ENCODE data around the gene ZNF821. TPM values are rescaled to one million over a fixed set of nuclear protein-coding genes. Genes with fewer than 3 reads are reported as not detected.

Gene ZNF821
- polyA plus RNA-seq, 1 donor (not counting 4 experiments of a cell fraction or from before 2014, with no cell fraction given): 2.9 TPM

GRCh38 chr16:71931599-71931998 lies 47.6 kb upstream of the ZNF821 start:
- no peak overlapping the region for H2AFZ ChIP-seq (ENCODE audit: control insufficient read depth, low read length)
- DNase-seq (ENCODE audit: low read depth, low spot score): no peak
- TF ChIP-seq EZH2 (IDR thresholded peaks at IDR 0.05; ENCODE audit: low read length): no peak
- TF ChIP-seq, protein P1, sequence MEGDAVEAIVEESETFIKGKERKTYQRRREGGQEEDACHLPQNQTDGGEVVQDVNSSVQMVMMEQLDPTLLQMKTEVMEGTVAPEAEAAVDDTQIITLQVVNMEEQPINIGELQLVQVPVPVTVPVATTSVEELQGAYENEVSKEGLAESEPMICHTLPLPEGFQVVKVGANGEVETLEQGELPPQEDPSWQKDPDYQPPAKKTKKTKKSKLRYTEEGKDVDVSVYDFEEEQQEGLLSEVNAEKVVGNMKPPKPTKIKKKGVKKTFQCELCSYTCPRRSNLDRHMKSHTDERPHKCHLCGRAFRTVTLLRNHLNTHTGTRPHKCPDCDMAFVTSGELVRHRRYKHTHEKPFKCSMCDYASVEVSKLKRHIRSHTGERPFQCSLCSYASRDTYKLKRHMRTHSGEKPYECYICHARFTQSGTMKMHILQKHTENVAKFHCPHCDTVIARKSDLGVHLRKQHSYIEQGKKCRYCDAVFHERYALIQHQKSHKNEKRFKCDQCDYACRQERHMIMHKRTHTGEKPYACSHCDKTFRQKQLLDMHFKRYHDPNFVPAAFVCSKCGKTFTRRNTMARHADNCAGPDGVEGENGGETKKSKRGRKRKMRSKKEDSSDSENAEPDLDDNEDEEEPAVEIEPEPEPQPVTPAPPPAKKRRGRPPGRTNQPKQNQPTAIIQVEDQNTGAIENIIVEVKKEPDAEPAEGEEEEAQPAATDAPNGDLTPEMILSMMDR (optimal IDR thresholded peaks at IDR 0.05 in 1 of 3, IDR thresholded peaks at IDR 0.05 in 1 of 3, conservative IDR thresholded peaks at IDR 0.05 in 1 of 3; ENCODE audit: extremely low read depth in 1 of 3, insufficient read depth in 2 of 3, low read length in 3 of 3): no peak
- H3K9me3 ChIP-seq (ENCODE audit: control insufficient read depth, low read depth, low read length): no peaks in the 10 kb centered on the region
- no peak for FAIRE-seq
- no peak overlapping the region for H3K4me3 ChIP-seq (ENCODE audit: control insufficient read depth in 2 of 3, extremely low read depth in 1 of 3, insufficient read depth in 2 of 3, low read depth in 1 of 3, low read length in 3 of 3)
- H3K9ac ChIP-seq (ENCODE audit: control insufficient read depth, extremely low read depth, insufficient read depth, low read length): no peak overlapping the region
- dilution Hi-C loops (cut with MboI; ENCODE audit: extremely low pct_ligation_motif_present, low sequenced_read_pairs): no loop called here
- H4K20me1 ChIP-seq (ENCODE audit: control insufficient read depth, extremely low read depth, insufficient read depth, low read length): peaks cover 19% of the 10 kb centered on the region
- no peaks in the 10 kb centered on the region for H3K27me3 ChIP-seq (ENCODE audit: control insufficient read depth, extremely low read depth, insufficient read depth, low read length)
- H3K36me3 ChIP-seq (ENCODE audit: control insufficient read depth in 2 of 2, extremely low read depth in 1 of 2, insufficient read depth in 2 of 2, low read length in 2 of 2): peaks cover 7 to 18% of the 10 kb centered on the region in 2 experiments
- no peak overlapping the region for H3K4me2 ChIP-seq (ENCODE audit: control insufficient read depth, extremely low read depth, insufficient read depth, low read depth, low read length)
- peaks cover 25% of the 10 kb centered on the region for H3K4me1 ChIP-seq (ENCODE audit: control insufficient read depth, extremely low read depth, insufficient read depth, low read length)
- no peak overlapping the region for H3K27ac ChIP-seq (ENCODE audit: control insufficient read depth, insufficient read depth, low read length)
- H3K9me1 ChIP-seq (ENCODE audit: control insufficient read depth, extremely low read depth, insufficient read depth, low read length): peaks cover 8% of the 10 kb centered on the region
- peaks cover 20% of the 10 kb centered on the region for H3K79me2 ChIP-seq (ENCODE audit: control insufficient read depth, insufficient read depth, low read length)

DNA sequence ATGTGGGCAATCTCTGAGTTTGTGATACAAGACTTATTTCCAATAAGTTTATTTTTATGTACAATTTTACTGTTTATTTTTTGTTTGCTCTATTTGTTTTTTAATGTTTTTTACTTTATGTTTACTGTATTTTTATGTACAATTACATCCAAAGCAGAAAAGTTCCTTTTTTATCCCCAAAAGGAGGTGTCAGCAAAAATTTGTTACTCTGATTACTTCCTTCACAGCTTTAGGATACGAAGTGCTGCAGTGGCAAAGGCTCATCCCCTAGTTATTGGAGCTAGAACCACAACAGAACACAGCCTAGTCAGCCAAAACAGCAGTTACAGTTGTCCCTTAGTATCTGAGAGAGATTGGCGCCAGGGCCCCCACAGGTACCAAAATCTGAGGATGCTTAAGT lies 47.0 kb upstream of the ZNF821 start:
- H3K9me1 ChIP-seq (ENCODE audit: control insufficient read depth, extremely low read depth, insufficient read depth, low read length): peaks cover 8% of the 10 kb centered on the region
- DNase-seq (ENCODE audit: low read depth, low spot score) (no peak), FAIRE-seq (no peak)
- H3K4me1 ChIP-seq (ENCODE audit: control insufficient read depth, extremely low read depth, insufficient read depth, low read length): peaks cover 27% of the 10 kb centered on the region
- H3K36me3 ChIP-seq (ENCODE audit: control insufficient read depth in 2 of 2, extremely low read depth in 1 of 2, insufficient read depth in 2 of 2, low read length in 2 of 2): peaks cover 7 to 18% of the 10 kb centered on the region in 2 experiments
- TF ChIP-seq, protein P1 (optimal IDR thresholded peaks at IDR 0.05 in 1 of 3, IDR thresholded peaks at IDR 0.05 in 1 of 3, conservative IDR thresholded peaks at IDR 0.05 in 1 of 3; ENCODE audit: extremely low read depth in 1 of 3, insufficient read depth in 2 of 3, low read length in 3 of 3): no peak
- TF ChIP-seq EZH2 (IDR thresholded peaks at IDR 0.05; ENCODE audit: low read length): no peak
- no peak overlapping the region for H3K4me3 ChIP-seq (ENCODE audit: control insufficient read depth in 2 of 3, extremely low read depth in 1 of 3, insufficient read depth in 2 of 3, low read depth in 1 of 3, low read length in 3 of 3)
- no peak overlapping the region for H3K4me2 ChIP-seq (ENCODE audit: control insufficient read depth, extremely low read depth, insufficient read depth, low read depth, low read length)
- H3K27me3 ChIP-seq (ENCODE audit: control insufficient read depth, extremely low read depth, insufficient read depth, low read length): no peaks in the 10 kb centered on the region
- no peaks in the 10 kb centered on the region for H3K9me3 ChIP-seq (ENCODE audit: control insufficient read depth, low read depth, low read length)
- H4K20me1 ChIP-seq (ENCODE audit: control insufficient read depth, extremely low read depth, insufficient read depth, low read length): peaks cover 19% of the 10 kb centered on the region
- H2AFZ ChIP-seq (ENCODE audit: control insufficient read depth, low read length): no peak overlapping the region
- peaks cover 20% of the 10 kb centered on the region for H3K79me2 ChIP-seq (ENCODE audit: control insufficient read depth, insufficient read depth, low read length)
- dilution Hi-C loops (cut with MboI; ENCODE audit: extremely low pct_ligation_motif_present, low sequenced_read_pairs): no loop called here
- no peak overlapping the region for H3K9ac ChIP-seq (ENCODE audit: control insufficient read depth, extremely low read depth, insufficient read depth, low read length)
- no peak overlapping the region for H3K27ac ChIP-seq (ENCODE audit: control insufficient read depth, insufficient read depth, low read length)
